NCI-H748 treated with DMSO at 0.1 percent for 48 hours (cell line): Measurements from ENCODE around the gene CRIP1.

ENCODE experiments used
- DNase-seq: peaks from one replicate; lab custom pipeline; 2025; lab: John Stamatoyannopoulos, UW

CRIP1 gene

GRCh38 chr14:105533811-105534498, 47.3 kb downstream of the CRIP1 start:
- DNase-seq, result no peak

DNA sequence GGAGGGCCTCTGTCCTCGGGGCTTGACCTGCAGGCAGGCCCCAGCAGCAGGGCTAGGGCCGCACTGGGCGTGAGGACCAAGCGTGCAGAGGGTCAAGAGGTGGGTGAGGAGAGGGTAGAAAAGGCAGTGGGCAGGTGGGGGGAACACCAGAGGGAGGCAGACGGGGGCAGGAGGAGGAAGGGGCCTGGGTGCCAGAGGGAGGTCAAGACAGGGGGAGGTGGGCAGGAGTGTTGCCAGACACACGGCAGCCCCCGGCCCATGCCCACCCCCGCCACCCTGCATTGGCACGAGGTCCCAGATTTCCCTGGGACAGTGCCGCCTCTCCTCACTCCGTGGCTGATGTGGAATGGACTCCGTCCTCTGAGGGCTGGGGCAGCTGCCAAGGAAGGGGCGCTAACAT, 47.9 kb downstream of the CRIP1 start:
- no peak for DNase-seq

GRCh38 chr14:105536051-105536450, 49.4 kb downstream of the CRIP1 start:
- no peak for DNase-seq

DNA sequence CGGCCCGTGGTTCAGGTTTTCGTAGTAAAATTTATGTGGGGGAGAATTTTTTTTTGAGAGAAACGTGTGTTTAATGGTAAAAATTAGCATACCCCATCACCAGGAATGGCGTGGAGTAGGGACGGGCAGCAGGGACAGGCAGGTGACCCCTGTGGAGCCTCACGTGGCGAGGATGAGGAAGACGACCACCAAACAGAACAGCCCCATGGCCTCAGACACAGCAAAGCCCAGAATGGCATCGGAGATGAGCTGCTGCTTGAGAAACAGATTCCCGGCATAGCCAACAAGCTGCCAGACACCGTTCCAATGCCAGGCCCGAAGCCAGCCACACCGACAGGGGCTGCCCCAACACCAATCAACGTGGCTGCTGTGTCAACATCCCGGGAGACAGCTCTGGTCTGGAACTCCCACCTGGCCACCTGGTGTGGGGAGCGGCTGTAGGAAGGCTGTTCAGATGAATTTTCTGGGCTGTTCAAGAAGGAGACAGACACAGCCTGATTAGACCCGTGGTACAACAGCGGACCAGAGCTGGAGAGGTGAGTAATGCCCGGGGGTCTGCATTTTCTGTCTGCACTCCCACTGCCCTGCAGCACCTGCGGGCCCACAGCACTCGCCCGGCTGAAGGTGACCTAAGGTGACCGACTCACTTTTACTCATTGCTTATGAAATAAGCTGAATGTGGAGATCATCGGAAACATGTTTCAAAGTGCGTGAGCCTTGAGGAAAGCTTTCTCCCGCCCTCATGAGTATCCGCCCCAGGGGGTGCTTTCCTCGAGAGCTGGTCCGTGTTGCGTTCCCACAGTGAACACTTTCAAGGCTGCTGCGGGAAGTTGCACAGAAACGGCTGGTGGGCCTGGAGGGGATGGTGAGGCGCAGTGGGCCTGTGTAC, 50.2 kb downstream of the CRIP1 start:
- no peak for DNase-seq

DNA sequence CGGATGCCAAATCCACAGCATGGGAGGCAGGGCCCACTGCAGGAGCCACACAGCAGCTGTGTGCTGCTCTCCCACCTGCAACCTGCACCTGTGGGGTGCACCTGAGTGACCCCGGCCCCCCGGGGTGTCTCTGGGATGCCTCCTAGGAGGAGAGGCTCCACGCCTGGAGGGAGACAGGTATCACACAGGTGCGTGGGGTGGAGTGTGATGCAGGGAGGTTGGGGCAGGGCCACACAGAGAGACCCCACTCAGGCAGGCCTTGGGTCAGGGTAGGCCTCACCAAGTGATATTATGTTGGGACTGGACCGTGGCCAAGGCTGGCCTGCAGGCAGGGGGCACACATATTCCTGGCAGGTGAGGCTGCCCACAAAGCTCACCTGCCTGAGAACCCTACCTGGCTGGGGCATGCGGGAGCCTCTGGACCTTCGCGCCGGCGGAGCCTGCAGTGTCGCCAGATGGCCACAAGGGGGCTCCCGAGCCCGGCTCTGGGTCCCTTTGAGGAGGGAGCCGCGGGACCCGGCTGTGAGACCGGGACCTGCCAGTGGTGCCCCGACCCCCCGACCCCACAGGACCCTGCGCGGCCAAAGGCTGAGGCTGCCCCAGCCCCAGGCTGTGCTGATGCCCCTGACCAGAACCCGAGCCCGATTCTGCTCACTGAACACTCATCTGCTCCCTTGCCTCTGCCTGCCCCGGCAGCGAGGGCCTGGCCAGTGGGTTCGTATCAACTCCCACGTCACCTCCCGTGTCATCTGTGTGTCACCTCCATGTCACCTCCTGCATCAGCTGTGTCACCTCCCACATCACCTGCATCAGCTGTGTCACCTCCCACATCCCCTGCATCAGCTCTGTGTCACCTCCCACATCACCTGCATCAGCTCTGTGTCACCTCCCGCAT, 51.1 kb downstream of the CRIP1 start:
- DNase-seq, result peak; percentile 11
